ENCODE measurements around the gene RHOH. TPM values are rescaled to one million over a fixed set of nuclear protein-coding genes. Genes with fewer than 3 reads are reported as not detected.
"Not testable (repeated sequence)": the region's sequence is repeated elsewhere in the genome, so short reads cannot be mapped to it uniquely, and the experiment has no call there.

The RHOH gene
- total RNA-seq, 1 donor from 2014 or later: 127 TPM

- intact Hi-C loops (cut with micrococcal nuclease): not testable (repeated sequence)
Measured at GRCh38 chr4:40290611-40291186, 93.9 kb downstream of the RHOH start.

- intact Hi-C loops (cut with micrococcal nuclease): no loop called here
Measured at GRCh38 chr4:40292313-40292759, 95.5 kb downstream of the RHOH start.

GRCh38 chr4:40294339-40294738, 97.5 kb downstream of the RHOH start:
- intact Hi-C loops (cut with micrococcal nuclease): no loop called here

GRCh38 chr4:40295030-40295429, 98.2 kb downstream of the RHOH start:
- intact Hi-C loops (cut with micrococcal nuclease): not testable (repeated sequence)

- intact Hi-C loops (cut with micrococcal nuclease): no loop called here
Measured at GRCh38 chr4:40295572-40295971, 98.7 kb downstream of the RHOH start.

Other genes with a start within 250 kb of the RHOH start
- 109 and 114 TPM in 2 replicates for gene PDS5A, start 219.1 kb upstream of the RHOH start, total RNA-seq
- 25.4 and 29.7 TPM in 2 replicates for gene N4BP2, start 140.2 kb upstream of the RHOH start, total RNA-seq
- 0.39 and 0.64 TPM in 2 replicates for gene CHRNA9, start 138.3 kb downstream of the RHOH start, total RNA-seq

All from T-helper 2 cell treated with Interferon-gamma antibody and Interleukin-4, amounts not matched to agents 100 ng/mL and 5 ng/mL, for 36 hours (primary cell).